A673 (cell line): ENCODE data around the gene HPCAL1. TPM values are rescaled to one million over a fixed set of nuclear protein-coding genes. Genes with fewer than 3 reads are reported as not detected.

ENCODE experiments used
- BruUV-seq: library from RNA; stranded (reverse); fragments of 400-500 nt; replicated peaks from 2 replicates; lab custom pipeline; 2021; lab: Mats Ljungman, UMichigan
- CTCF ChIA-PET: fragments of 300-600 bp; sonication (Branson Sonifier 250); formaldehyde crosslinking; loops from one replicate; lab custom pipeline; 2022; ENCODE audit warnings: antibody characterized with exemption; lab: Charles Lee
- POLR2A ChIA-PET: fragments of 300-600 bp; sonication (Branson Sonifier 250); formaldehyde crosslinking; loops from one replicate; lab custom pipeline; 2022; ENCODE audit warnings: antibody characterized with exemption; ENCODE audit not compliant: low non-redundant PET; lab: Charles Lee
- DNase-seq: peaks from one replicate; pipeline ENCODE4 v3.0.0-alpha.2; 2015; ENCODE audit warnings: low spot score
- H3K27ac ChIP-seq: fragments of 200-600 bp; sonication (generic); 2 replicates; pipeline ENCODE4 v1.5.1; 2016; ENCODE audit warnings: mixed run types, low read depth, mild to moderate bottlenecking, mixed read lengths, antibody characterized with exemption, low read length; ENCODE audit not compliant: poor library complexity, severe bottlenecking
- H3K27me3 ChIP-seq: fragments of 200-600 bp; sonication (generic); replicated peaks from 2 replicates; pipeline ENCODE4 v1.6.1; 2017; ENCODE audit warnings: mixed run types, low read depth, mild to moderate bottlenecking, mixed read lengths, antibody characterized with exemption, low read length; ENCODE audit not compliant: insufficient read depth, poor library complexity
- H3K36me3 ChIP-seq: fragments of 200-600 bp; sonication (generic); 2 replicates; pipeline ENCODE4 v1.6.1; 2016; ENCODE audit warnings: mixed run types, mild to moderate bottlenecking, mixed read lengths, antibody characterized with exemption, low read length; ENCODE audit not compliant: insufficient read depth, poor library complexity, severe bottlenecking
- H3K4me1 ChIP-seq: fragments of 200-600 bp; sonication (generic); 2 replicates; pipeline ENCODE4 v1.6.1; 2017; ENCODE audit warnings: mixed run types, mild to moderate bottlenecking, mixed read lengths, antibody characterized with exemption, low read length; ENCODE audit not compliant: insufficient read depth, poor library complexity, severe bottlenecking
- H3K4me3 ChIP-seq: fragments of 200-600 bp; sonication (generic); 2 replicates; pipeline ENCODE4 v1.5.1; 2016; ENCODE audit warnings: low read depth, mixed run types, mild to moderate bottlenecking, mixed read lengths, low read length; ENCODE audit not compliant: poor library complexity, severe bottlenecking
- H3K9me3 ChIP-seq: fragments of 200-600 bp; sonication (generic); 2 replicates; pipeline ENCODE4 v1.6.1; 2016; ENCODE audit warnings: mixed run types, low read depth, mild to moderate bottlenecking, mixed read lengths, antibody characterized with exemption, low read length; ENCODE audit not compliant: poor library complexity, severe bottlenecking
- EZH2 ChIP-seq: fragments of 200-600 bp; sonication (generic); IDR thresholded peaks from 2 replicates; pipeline ENCODE4 v1.6.1; 2017; ENCODE audit warnings: borderline replicate concordance, low read depth, mild to moderate bottlenecking, mixed read lengths, antibody characterized with exemption, low read length; ENCODE audit not compliant: poor library complexity, severe bottlenecking
- intact Hi-C: fragments of 100-400 bp; cut with micrococcal nuclease; formaldehyde crosslinking; loops from one replicate; pipeline ENCODE4 v1.10.0; 2022; ENCODE audit not compliant: unreplicated experiment
- total RNA-seq: library from RNA; stranded (reverse); gene quantifications from 2 replicates; pipeline ENCODE4 v1.2.3, GENCODE V29; 2021
- TF ChIP-seq, protein P1 (sequence below): fragments of 300-800, 200-600 bp; sonication (generic); conservative IDR thresholded peaks from 2 replicates; pipeline ENCODE4 v1.5.1; 2017; ENCODE audit warnings: low read depth, mild to moderate bottlenecking, antibody characterized with exemption, low read length, moderate library complexity, mixed read lengths

HPCAL1 gene
- total RNA-seq, 1 experiment from 2014 or later, result 9.7 TPM

DNA sequence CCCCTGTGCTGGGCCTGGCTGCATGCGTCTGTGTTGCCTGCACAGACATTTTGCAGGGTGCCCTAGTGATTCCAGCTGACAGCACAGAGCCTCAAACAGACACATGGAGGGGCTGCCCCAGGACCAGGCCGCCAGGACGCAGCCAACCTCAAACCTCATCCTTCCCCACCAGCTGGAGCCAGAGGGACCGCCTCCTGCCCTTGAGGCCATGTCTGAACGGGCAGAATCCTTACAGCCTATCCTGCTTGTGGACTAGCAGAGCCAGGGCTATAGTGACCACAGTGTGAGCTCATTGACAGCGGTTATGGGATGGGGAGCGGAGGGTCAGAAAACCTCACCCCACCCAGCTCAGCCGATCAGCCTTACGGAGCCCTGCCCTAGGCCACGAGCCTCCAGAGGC, 123.0 kb downstream of the HPCAL1 start:
- H3K36me3 ChIP-seq, result no peaks in the 10 kb centered on the region
- ChIA-PET CTCF (no interaction called here), POLR2A (no interaction called here)
- no peak overlapping the region for H3K4me3 ChIP-seq
- no peak for DNase-seq
- BruUV-seq, result no TSS peak
- peaks cover 5% of the 10 kb centered on the region for H3K4me1 ChIP-seq
- TF ChIP-seq, protein P1, sequence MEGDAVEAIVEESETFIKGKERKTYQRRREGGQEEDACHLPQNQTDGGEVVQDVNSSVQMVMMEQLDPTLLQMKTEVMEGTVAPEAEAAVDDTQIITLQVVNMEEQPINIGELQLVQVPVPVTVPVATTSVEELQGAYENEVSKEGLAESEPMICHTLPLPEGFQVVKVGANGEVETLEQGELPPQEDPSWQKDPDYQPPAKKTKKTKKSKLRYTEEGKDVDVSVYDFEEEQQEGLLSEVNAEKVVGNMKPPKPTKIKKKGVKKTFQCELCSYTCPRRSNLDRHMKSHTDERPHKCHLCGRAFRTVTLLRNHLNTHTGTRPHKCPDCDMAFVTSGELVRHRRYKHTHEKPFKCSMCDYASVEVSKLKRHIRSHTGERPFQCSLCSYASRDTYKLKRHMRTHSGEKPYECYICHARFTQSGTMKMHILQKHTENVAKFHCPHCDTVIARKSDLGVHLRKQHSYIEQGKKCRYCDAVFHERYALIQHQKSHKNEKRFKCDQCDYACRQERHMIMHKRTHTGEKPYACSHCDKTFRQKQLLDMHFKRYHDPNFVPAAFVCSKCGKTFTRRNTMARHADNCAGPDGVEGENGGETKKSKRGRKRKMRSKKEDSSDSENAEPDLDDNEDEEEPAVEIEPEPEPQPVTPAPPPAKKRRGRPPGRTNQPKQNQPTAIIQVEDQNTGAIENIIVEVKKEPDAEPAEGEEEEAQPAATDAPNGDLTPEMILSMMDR, result no peak
- no peak for TF ChIP-seq EZH2
- H3K27me3 ChIP-seq, result no peaks in the 10 kb centered on the region
- intact Hi-C loops, result no loop called here
- H3K27ac ChIP-seq, result no peak overlapping the region
- no peaks in the 10 kb centered on the region for H3K9me3 ChIP-seq

DNA sequence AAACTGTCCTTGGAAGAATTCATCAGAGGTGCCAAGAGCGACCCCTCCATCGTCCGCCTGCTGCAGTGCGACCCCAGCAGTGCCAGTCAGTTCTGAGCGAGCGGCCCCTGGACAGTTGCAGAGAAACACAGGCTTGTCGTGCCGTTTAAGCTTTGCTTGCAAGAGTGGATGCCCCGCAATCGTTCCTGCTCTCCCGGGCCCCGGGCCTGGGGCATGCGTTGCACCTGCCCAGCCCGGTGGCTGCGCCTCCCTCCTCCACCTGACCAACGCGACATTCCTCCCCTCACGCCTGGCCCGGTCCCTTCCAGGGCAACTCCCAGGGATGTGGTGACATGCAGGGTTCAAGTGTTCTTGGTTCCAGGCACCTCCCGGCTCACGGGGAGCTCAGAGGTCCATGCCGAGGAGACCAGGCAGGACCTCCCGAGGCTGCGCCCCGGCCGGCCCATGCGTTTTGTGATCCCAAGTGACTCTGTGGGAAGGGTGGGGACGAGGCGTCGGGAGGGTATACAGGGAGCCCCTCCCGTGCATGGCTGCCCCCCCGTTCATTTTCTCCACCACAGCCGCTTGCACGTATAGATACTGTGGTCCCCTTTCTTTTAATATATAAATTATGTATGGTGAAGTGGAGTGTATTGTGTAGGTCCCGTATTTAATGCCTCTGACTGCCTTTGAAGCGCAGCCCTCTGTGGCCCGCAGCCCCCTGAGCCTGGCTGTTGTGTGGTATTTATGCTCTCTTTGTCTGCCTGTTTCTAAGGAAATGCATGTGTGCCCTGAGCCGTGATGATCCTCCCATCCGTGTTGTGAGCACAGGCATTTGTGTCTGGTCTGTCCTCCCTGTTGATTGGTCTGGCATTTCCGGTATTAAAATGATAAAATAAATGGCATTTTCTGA, 124.3 kb downstream of the HPCAL1 start:
- H3K36me3 ChIP-seq, result no peaks in the 10 kb centered on the region
- no peak overlapping the region for H3K27ac ChIP-seq
- no peaks in the 10 kb centered on the region for H3K27me3 ChIP-seq
- no TSS peak for BruUV-seq
- intact Hi-C loops, result no loop called here
- DNase-seq, result no peak
- ChIA-PET CTCF (no interaction called here), POLR2A (no interaction called here)
- H3K9me3 ChIP-seq, result no peaks in the 10 kb centered on the region
- no peak for TF ChIP-seq EZH2
- TF ChIP-seq, protein P1, result no peak
- no peak overlapping the region for H3K4me3 ChIP-seq
- H3K4me1 ChIP-seq, result peaks cover 5% of the 10 kb centered on the region

DNA sequence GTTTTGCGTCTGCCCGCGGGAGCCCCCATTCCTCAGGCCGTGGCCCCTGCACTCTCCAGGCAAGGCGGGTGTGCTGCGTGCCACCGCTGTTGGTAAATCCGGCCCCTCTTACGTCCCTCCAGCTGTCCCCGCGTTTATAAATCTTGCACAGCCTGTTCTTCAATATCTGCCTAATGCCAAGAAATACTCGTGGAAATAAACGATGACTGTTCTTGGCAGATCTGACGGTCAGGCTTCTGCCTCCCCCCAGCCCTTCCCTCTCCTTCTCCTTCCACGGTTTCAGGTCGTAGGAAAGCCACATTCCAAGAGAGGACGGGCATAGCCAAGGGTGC, 124.9 kb downstream of the HPCAL1 start:
- no peaks in the 10 kb centered on the region for H3K36me3 ChIP-seq
- H3K9me3 ChIP-seq, result no peaks in the 10 kb centered on the region
- no peak overlapping the region for H3K27ac ChIP-seq
- no peak for TF ChIP-seq EZH2
- TF ChIP-seq, protein P1, result no peak
- no peaks in the 10 kb centered on the region for H3K27me3 ChIP-seq
- intact Hi-C loops, result no loop called here
- H3K4me3 ChIP-seq, result no peak overlapping the region
- ChIA-PET CTCF (no interaction called here), POLR2A (no interaction called here)
- DNase-seq, result no peak
- BruUV-seq, result no TSS peak
- peaks cover 5% of the 10 kb centered on the region for H3K4me1 ChIP-seq
